HL-60 (cell line): Measurements from ENCODE around the gene MMAB.

Experiments
- DNase-seq, 2 experiments: peaks; one replicate each; pipeline ENCODE4 v3.0.0-alpha.2; 2010 to 2020; ENCODE audit warnings: low read depth in 1 of 2, low spot score in 1 of 2
- H3K27ac ChIP-seq: fragments of 250-450 bp; sonication (Bioruptor Pico); replicated peaks from 2 replicates; pipeline ENCODE4 v1.5.1; 2020; ENCODE audit warnings: mild to moderate bottlenecking, moderate library complexity
- H3K27me3 ChIP-seq: fragments of 250-450 bp; sonication (Bioruptor Pico); 2 replicates; pipeline ENCODE4 v1.5.1; 2021; ENCODE audit warnings: mild to moderate bottlenecking, moderate library complexity; ENCODE audit not compliant: insufficient read depth, poor library complexity, severe bottlenecking
- H3K4me3 ChIP-seq: replicated peaks from 2 replicates; pipeline ENCODE4 v1.5.1; 2011; ENCODE audit warnings: mild to moderate bottlenecking, control low read depth, low read length; ENCODE audit not compliant: insufficient read depth
- GABPA ChIP-seq: IDR thresholded peaks from 2 replicates; pipeline ENCODE4 v1.6.1; 2012; ENCODE audit warnings: low read depth
- POLR2AphosphoS5 ChIP-seq: IDR thresholded peaks from 2 replicates; pipeline ENCODE4 v1.6.1; 2012; ENCODE audit warnings: low read depth
- SPI1 ChIP-seq: IDR thresholded peaks from 2 replicates; pipeline ENCODE4 v1.6.1; 2012; ENCODE audit warnings: low read depth, mild to moderate bottlenecking, borderline replicate concordance
- TF ChIP-seq, protein P1 (sequence below): IDR thresholded peaks from one replicate; pipeline ENCODE4 v1.5.1; 2011; ENCODE audit warnings: low read length, control low read depth, inconsistent platforms; ENCODE audit not compliant: insufficient read depth
- TF ChIP-seq, protein P2 (sequence below): IDR thresholded peaks from 2 replicates; pipeline ENCODE4 v1.6.1; 2012; ENCODE audit warnings: low read depth; ENCODE audit not compliant: insufficient replicate concordance

MMAB gene

DNA sequence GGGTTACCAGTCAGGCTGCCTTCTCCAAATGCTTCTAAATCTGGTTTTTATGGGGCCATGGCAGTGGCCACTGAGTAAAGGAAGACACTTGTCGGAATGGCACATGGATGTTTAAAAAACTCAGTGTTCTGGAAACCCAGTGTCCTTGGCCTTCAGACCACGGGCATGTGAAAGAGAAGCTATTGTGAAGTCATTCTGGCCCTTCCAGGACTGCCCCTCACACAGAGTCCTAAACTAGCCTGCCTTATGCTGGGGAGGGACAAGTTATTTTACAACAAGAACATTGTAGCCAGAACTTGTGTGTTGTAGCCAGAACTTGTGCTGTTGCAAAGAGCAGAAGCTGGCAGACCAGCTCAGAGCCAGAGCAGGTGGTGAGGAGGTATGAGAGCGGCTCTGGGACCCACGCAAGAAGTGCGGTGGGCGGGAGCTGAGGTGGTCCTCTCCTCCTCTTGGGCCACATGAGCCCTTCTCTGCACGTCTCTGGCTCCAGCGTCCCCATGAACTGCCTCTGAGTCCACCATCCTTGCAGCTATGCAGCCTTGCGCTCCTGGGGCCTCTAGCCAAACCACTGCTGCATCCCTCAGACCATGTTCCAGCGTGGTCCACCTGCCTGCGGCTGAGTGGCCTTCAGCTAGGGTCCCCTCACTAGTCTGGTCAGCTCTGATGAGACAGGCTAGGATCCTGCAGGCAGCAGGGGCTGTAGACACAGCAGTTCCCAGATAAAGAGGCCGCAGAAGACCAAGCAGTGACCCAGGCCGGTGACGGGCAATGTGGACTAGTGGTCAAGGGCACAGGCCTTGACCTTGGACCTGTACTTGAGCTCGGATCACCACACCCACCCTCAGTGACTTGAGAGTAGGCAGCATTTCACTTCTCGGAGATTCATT is 32.5 kb downstream of the MMAB start:
- H3K27ac ChIP-seq = no peak overlapping the region
- DNase-seq = no peak
- TF ChIP-seq POLR2AphosphoS5 (no peak), SPI1 (no peak), GABPA (no peak)
- TF ChIP-seq, protein P1, sequence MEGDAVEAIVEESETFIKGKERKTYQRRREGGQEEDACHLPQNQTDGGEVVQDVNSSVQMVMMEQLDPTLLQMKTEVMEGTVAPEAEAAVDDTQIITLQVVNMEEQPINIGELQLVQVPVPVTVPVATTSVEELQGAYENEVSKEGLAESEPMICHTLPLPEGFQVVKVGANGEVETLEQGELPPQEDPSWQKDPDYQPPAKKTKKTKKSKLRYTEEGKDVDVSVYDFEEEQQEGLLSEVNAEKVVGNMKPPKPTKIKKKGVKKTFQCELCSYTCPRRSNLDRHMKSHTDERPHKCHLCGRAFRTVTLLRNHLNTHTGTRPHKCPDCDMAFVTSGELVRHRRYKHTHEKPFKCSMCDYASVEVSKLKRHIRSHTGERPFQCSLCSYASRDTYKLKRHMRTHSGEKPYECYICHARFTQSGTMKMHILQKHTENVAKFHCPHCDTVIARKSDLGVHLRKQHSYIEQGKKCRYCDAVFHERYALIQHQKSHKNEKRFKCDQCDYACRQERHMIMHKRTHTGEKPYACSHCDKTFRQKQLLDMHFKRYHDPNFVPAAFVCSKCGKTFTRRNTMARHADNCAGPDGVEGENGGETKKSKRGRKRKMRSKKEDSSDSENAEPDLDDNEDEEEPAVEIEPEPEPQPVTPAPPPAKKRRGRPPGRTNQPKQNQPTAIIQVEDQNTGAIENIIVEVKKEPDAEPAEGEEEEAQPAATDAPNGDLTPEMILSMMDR = no peak
- TF ChIP-seq, protein P2, sequence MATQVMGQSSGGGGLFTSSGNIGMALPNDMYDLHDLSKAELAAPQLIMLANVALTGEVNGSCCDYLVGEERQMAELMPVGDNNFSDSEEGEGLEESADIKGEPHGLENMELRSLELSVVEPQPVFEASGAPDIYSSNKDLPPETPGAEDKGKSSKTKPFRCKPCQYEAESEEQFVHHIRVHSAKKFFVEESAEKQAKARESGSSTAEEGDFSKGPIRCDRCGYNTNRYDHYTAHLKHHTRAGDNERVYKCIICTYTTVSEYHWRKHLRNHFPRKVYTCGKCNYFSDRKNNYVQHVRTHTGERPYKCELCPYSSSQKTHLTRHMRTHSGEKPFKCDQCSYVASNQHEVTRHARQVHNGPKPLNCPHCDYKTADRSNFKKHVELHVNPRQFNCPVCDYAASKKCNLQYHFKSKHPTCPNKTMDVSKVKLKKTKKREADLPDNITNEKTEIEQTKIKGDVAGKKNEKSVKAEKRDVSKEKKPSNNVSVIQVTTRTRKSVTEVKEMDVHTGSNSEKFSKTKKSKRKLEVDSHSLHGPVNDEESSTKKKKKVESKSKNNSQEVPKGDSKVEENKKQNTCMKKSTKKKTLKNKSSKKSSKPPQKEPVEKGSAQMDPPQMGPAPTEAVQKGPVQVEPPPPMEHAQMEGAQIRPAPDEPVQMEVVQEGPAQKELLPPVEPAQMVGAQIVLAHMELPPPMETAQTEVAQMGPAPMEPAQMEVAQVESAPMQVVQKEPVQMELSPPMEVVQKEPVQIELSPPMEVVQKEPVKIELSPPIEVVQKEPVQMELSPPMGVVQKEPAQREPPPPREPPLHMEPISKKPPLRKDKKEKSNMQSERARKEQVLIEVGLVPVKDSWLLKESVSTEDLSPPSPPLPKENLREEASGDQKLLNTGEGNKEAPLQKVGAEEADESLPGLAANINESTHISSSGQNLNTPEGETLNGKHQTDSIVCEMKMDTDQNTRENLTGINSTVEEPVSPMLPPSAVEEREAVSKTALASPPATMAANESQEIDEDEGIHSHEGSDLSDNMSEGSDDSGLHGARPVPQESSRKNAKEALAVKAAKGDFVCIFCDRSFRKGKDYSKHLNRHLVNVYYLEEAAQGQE = no peak
- H3K27me3 ChIP-seq = no peaks in the 10 kb centered on the region
- no peak overlapping the region for H3K4me3 ChIP-seq

DNA sequence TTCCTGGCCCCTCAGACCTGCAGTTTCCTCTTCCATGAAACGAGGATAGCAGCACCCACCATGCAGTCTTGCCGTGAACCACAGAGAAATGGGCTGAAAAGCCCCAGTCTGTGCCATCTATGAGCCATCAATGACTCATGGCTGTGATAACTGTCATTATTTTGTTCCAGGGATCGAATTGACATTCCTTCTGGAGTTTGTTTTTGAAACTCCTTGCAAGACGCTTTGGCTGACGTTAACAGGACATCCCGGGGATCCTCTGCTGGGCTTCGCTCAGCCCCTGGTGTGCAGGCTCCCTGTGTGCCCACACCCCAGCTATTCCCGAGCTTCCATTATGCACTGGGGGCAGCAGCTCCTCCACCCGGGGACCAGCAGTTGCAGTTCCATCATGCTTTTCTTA is 33.8 kb downstream of the MMAB start:
- no peak overlapping the region for H3K27ac ChIP-seq
- no peak overlapping the region for H3K4me3 ChIP-seq
- TF ChIP-seq POLR2AphosphoS5 (no peak), GABPA (no peak), SPI1 (no peak)
- TF ChIP-seq, protein P1 = no peak
- TF ChIP-seq, protein P2 = no peak
- no peaks in the 10 kb centered on the region for H3K27me3 ChIP-seq
- no peak for DNase-seq

DNA sequence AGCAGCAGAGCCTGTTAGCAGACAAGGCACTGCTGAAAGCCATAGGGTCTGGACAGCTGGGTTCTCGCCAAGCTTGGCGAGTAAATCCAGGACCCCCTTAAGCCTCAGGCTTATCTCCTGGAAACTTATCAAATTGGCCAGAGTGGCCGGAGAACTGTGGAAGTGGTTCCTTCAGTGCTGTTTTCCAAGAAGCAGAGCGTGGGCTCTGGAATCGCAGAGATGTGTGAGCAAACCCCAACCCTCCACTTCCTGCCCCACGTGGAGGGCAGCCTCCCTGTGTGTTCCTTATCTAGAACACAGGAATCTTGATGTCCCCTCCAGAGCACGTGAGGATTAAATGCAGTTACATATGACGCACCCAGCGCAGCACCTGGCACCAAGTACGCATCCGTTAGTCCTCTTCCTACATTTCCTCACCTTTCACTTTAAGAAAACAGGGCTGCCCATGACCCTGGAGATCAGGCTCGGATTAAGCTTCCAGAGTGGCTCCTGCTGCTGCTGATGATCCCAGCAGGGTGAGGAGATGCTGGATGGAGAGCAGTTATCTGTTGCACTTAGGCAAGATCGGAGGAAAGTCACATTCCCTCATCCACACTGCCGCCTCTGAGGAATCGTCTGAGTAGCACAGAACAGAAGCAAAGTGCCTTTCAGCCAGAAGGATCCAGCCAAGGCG is 35.0 kb downstream of the MMAB start:
- Histone ChIP-seq H3K27me3 (no peaks in the 10 kb centered on the region), H3K27ac (no peak overlapping the region), H3K4me3 (no peak overlapping the region)
- DNase-seq = no peak
- TF ChIP-seq POLR2AphosphoS5 = no peak
- TF ChIP-seq, protein P2 = no peak
- no peak for TF ChIP-seq SPI1
- TF ChIP-seq, protein P1 = no peak
- no peak for TF ChIP-seq GABPA
